HK-2 (cell line): ENCODE measurements around the gene RIT2.

Experiments
- DNase-seq: peaks from one replicate; pipeline ENCODE4 v3.0.0-alpha.2; 2018; ENCODE audit not compliant: unreplicated experiment

Gene RIT2

DNA sequence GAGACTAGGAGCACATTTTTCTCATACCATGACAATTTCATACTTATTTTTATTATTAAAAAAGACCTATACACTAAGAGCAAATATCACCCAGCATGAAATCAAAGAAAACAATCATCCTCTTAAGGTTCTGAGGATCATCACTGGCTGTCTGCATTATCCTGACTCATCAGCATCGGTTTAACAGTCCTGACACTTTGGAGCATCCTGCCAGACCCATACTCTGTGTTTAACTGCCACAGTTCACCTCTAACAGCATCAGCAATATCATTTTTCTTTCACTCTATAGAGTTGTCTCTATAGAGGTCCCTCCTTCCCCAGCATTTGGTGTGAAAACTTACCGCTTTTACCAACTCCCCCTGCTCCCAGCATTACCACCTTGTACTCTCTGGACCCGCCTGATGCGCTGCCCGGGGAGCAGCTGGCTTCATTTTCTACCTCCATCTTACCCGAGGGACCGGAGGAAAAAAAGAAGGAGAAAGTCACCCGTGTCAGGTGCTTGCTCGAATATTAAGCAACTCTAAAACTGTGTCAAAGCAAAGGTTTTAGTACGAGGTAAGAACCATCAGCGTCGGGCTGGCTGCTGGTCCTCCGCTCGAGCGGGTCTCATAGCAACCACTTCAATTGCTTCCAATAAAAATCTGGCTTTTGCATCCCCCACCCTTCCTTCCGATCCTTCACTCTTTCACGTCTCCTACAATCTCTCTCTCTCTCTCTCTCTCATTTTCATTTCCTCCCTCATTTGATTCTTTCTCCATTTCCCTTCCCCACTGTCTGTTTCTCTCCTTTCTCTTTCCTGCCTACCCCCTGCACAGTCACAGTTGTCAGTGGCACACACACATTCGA is at the start of gene RIT2:
Gene RIT2 (minus strand): TSS at position 610 of the 846 bp plus-strand sequence.
- no peak for DNase-seq

DNA sequence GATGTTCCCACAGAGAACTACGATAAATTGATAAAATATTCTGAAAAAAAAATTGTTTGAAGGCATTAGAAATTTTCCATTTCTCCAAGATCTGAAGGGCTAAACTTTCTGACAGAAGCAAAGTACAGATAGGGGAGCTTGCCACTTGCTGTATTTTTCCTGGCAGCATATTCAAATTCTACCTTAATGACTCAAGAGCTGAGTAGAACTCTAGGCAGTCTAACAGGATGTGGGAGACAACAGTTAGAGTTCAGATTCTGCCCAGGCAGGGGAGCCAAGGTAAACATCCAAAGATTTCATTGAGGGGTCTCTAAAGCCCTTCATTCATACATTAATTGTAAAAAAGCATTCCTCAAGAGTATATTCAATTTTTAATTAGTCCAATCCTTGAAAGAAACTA is 46.0 kb upstream of the RIT2 start:
- DNase-seq, result no peak

DNA sequence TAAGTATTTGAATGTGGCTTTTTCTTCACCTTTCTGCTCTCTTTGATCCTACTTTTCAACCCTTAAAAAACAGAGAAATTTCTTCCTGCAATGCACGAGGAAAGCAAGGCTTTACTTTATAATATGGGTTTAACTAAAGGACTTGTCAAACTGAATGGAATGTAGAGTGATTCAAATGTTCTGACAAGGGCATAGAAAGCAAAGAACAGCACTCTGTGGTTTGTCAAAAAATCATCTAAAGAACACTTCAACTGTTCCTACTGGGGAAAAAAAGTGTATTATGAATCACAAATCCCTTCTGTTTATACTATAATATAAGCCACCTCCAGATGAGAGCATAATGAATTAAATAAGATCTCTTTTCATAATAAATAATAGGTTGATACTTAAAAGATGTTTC is 45.0 kb upstream of the RIT2 start:
- no peak for DNase-seq

DNA sequence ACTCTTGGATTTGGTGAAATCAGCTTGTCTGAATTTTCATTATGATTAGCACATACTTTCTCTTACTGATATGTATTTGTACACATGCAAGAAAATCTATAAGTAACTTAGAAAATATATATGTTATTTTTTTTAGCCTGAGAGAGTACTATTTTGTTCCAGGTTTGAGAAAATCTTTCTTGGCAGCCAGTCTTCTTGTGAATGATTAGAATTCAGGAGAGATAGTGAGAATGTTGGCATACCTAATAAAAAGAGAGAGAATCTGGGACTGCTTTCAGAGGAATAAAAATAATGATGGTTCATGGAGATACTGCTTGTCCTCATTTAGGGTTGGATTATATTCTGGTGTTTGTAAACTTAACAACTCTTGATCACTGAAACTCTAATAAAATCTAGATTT is 44.4 kb upstream of the RIT2 start:
- DNase-seq, result no peak

DNA sequence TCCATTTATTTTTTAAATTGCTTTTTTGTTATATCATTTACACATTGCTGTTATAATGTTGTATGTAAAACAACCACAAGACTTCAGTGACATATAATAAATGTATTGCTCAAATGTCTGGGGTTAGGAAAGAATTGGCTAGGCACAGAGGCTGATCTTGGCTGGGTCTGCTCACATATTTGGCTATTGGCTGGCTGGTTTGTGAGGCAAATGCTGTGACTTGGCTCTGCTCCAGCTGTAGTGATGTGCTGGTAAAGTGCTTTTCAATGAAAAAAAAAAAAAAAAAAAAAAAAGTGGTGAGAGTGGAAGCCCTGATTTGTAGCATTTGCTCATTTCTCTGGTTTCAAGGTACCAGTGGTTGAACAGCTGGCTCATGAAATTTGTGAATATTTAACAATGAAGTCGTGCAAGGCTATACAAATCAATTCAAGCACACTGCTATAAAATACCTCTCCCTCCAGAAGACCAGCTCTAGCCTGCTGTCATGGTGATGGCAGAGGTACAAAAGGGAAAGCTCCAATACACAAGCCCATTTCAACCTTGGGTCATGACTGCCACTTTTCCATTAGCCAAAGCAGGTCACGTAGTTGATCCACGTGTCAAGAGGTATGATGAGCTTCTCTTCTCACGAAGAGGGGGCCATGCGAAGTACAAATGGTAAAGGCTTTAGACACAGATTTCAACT is 43.7 kb upstream of the RIT2 start:
- no peak for DNase-seq

DNA sequence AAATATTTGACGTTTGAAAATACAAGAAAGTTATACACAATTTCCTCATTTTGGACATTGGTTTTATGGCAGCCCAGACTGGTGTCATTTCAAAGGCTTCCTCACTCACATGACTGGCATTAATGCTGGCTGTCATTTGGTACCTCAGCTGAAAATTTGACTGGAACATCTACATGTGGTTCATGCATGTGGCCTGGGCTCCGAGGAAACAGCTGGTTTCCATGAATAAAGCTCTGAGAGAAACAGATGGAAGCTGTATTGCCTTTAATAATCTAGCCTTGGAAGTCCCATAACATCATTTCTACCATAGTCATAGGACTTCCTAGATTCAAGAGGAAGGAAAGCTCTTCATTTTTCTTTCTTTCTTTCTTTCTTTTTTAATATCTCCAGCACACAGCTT is 42.9 kb upstream of the RIT2 start:
- DNase-seq, result no peak

DNA sequence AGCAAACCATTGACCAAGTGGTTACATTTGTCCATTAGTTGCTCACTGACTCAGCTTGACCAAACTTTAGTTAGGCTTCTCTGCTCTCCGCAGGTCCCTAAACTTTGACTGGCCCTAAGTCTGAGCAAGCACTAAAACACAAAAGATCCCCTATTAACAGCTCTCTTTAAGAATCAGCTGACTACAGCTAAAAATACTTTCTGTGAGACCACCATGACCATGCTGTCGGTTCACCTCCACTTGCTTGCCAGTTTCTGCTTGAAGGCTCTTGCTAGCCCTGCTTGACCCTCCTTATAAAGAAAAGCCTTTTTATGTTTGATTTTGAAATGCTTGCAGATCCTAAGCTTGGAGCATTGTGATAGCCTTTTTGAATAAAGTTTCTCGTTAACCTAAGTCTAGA is 40.4 kb upstream of the RIT2 start:
- no peak for DNase-seq

DNA sequence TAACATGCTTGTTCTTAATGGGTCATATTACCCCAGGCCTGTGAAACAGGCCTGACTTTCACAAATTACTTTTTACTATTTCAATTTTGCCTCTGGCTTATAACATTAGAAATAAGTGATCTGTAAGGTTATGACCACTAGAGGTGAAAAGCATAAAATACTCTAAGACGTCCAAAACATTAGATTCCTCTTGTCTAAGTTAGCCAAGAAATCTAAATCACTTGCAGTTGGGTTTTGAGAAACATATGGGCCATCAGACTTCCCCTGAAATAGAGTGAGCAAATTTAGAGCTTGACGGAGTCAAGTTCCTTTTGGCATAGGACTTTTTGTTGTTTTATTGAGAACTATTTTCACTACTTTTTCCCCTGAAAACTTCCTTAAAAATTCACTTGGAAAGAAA is 32.7 kb upstream of the RIT2 start:
- no peak for DNase-seq

DNA sequence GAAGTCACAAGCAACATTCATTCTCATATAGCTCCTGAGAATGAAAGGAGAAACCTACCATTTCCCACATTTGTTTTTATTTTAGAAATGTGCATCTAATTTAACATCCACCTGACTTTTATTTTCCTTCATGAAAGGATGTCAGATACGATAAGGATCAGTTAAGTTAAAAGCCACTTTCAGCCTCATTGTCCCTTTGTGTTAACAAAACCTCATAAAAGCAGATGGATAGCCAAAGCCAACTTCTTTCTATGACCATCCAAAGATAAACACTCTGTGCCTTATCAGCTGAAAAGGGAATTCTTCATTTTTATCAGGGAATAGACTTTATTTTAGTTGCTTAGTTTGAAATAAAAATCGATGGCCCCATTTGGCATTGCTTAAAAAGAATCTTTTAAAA is 25.7 kb upstream of the RIT2 start:
- DNase-seq, result no peak

DNA sequence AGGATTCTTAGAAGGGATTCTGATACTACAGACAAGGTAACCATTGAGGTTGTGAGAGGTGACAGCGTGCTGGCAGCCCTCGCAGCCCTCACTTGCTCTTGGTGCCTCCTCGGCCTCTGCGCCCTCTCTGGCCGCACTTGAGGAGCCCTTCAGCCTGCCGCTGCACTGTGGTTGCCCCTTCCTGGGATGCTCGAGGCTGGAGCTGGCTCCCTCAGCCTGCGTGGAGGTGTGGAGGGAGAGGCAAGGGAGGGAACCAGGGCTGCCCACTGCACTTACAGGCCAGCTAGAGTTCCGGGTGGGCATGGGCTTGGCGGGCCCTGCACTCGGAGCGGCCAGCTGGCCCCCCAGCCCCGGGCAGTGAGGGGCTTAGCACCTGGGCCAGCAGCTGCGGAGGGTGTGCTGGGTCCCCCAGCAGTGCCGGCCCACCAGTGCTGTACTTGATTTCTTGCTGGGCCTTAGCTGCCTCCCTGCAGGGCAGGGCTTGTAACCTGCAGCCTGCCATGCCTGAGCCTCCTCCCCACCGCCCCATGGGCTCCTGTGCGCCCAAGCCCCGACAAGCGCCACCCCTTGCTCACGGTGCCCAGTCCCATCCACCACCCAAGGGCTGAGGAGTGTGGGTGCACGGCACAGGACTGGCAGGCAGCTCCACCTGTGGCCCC is 23.9 kb upstream of the RIT2 start:
- DNase-seq, result no peak

DNA sequence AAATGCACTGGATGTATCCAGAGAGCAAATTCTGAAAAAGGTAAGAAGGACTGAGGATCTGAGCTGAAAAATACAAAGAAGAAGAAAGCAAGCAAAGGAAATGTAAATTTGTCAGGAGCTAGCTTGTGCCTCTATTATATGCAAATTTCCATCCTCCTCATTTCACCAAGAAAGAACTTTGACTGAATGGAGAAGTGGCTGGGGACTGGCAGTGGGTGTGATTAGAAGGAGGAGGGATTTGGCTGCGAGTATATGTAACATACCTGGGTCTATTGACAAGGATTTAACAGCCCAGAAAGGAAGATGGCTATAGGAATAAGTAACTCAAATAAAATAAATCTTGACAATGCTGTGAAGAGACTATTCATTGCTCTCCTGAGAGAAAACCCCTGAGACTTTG is 19.4 kb upstream of the RIT2 start:
- no peak for DNase-seq

DNA sequence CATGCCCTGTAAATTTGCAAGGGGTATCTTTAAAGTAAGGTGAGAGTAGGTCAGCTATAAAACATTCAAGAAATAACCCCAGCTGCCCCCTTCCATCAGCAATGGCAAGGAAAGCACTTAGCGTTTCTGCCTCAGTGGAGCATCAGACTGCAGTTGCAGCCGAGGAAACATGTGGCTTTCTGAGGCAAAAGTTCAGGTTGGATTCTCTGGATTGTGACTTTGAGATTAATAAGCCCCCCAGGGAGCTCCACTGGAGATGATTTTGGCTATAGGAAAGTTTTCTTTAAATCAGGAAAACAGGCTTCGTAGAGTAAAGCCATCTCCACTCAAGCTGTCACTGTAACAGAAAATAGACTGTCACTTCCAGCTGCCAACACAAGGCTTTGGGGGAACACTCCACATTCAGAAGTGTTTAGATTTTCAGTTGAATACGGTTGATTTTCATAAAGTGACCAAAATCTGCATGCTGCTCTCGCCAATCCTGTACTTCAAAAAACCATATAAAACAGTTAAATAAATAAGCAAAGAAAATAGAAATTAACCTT is 15.3 kb upstream of the RIT2 start:
- DNase-seq, result no peak

DNA sequence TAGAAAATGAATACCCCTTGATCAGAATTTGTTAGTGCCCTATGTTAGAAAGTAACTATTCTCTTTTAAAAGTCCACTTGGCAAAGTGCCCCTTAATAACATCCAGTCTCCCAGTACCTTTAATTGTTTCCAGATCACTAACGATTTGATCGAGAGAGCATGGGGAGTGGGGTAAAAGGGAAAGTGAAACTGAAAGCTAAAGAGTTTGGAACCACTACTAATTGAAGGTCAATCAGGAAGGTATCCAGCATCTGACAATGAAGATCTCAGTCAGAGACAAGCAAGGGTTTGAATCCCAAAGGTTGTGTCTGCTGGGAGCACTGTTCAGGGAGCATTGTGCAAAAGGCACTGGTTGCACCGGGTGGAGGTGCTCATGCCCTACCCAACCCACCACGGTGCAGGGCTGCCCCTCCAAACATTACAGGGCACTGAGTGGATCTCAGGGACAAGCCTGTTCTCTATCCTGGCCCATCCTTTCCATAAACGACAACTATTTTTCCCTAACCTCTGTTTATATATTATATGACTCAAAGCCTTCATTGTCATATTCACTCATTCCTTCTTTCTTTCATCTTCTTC is 14.6 kb upstream of the RIT2 start:
- no peak for DNase-seq

DNA sequence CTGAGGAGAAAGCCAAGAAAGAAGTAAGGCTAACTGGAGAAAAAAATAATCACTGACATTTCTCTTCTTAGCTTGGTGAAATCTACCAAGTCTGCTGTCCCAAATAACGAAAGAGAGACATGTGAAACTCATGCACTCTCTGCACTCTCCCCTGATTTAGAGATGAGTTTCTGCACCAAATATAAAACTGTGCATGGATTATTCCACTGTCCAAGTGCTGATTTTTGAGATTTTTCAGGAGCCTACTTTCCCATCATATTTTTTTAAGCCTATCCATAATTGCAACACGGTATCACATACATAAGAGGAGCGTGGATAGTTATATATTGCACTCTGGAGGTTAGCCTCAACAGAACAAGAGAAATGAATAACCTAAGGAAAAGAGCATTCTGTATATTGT is 10.0 kb upstream of the RIT2 start:
- no peak for DNase-seq

DNA sequence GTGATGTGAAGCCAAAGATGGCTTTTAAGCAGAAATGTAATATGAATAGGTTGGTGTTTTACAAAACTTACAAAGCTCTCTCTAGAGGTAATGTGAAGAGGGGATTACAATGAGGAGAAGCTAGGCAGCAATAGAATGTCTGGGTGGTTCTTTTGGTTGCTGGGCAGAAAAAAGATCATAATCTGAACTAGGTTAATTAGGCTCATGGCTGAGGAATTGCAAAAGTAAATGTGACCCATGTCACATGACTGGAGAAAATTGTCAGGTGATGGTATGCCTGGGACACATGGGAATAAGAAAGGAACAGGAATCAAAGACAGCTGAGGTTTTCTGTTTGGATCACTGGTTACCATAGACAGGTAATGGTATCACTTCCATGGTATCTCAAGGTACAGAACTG is 7.5 kb upstream of the RIT2 start:
- no peak for DNase-seq

DNA sequence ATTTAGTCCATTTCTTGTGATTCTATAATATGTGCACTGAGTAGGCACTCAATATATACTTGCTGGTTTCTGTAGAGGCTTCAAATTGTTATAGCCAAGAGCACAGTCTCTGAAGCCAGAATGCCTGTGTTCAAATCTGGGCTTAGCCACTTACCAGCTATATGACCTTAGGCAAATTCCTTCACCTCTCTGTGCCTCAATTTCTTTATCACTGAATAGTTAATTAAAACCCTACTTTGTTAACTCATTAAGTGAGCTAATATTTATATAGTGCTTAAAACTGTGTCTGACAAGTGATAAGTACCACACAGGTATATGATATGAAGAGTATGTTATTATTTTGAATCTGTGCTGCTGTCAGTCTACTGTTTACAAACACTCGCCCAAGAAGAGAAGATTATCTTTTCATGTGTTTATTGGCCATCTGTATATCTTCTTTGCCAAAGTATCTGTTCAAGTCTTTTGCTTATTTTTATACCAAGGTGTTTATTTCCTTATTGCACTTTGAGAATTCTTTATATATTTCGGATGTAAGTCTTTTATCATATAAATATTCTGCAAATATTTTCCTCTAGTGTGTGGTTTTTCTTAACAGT is 1.3 kb upstream of the RIT2 start:
- DNase-seq, result no peak

DNA sequence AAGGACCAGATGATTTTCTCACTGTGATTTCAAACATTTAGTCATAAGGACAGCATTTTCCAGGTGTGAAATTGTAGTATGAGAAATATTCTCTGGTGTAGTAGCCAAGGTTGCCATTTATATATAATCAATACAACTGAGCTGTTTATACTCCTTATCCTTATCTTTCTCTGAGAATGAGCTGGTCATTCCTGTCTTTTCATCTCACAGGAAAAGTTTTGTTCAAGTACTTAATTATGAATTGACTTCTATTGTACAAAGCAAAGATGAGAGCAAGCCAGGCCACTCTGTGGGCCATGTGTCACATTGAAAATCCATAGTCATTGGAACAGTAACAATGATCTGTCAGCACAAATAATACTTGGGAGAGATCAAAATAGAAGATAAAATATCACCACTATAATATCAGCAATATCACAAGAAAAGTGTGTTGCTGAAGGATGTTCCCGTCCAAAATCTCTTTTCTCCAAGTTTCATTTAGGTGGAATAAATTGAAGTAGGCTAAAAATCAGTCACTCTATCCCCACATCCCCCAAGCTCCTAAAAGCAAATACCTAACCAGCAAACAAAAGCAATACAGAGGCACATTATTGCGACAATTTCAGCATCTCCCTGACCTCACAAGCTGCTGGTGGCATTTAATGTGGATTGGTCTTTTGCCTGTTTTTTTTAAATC is 2.1 kb downstream of the RIT2 start:
- no peak for DNase-seq

DNA sequence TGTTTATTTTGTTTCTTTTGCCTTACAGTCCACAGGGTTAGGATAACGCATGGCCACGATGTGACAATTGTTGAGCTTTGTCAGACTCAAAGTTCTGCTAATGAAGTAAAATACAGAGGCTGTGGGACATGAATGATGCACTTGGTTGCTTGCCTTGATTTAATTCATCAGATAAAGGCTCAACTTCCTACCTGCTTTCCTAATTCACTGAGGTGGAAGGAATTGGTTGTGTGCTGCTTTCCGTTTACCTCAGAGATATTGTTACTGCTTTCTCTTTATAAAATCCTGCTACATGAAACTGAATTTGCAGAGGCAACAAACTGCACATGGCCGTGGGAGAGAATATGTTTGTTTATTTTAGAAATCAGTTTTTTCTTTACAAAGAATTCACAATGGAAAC is 6.6 kb downstream of the RIT2 start:
- no peak for DNase-seq

DNA sequence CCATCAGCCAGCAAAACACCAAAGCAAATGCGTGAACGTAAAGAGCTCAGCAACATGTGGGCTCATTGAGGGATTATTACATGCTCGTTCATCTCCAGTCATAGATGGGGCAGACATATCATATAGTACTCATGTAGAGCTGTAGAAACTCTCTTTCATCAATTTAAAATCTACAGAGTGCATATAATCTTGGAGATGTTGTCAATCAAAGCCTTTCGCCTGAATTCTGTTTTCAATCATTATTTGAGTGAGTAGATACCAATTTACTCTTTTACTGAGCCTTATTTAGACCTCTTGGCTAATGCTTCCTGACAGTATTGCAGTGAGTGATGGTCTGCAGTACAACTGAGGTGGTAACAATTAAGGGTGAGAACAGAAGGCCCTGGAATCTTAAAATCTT is 7.0 kb downstream of the RIT2 start:
- no peak for DNase-seq

DNA sequence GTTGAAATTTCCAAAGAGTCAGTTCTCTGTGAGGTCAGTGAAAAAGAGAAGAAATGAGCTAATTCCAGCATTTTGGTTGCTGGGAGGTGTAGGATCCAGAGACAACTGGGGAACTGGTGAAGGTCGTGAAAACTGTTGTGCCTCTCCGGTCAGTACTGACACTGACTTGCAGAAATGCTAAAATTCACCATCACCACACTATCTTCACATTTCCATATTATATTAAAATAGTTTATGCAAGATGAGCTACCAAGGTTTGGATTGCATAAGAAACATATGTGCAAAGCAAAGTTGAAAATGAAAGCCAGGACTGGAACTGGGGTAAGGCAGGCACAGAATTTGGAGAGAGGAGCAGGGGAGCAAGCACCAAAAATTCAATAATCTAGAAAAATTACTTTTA is 21.8 kb downstream of the RIT2 start:
- DNase-seq, result no peak

DNA sequence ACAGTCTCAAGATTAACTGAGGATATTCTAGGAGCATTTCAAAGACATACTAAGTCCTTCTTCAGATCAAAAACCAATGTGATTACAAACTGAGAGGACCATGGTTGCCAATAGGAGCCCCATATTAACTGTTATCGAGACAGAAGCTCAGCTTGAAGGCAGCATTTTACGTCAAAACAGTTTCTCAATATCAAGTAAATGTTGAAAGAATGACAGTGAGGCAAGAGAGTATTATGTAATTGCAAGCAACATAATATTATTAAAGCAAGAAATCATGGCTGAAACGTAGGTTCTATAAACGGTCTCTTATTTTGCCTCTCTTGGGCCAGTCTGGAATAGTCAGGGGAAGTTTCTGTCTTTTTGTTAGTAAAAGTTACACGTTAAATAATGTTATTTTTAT is 22.9 kb downstream of the RIT2 start:
- no peak for DNase-seq
